HCT116 (cell line): ENCODE results near the gene SLC7A8. TPM values are rescaled to one million over a fixed set of nuclear protein-coding genes. Genes with fewer than 3 reads are reported as not detected.

Experiments used
- ELF1 ChIP-seq: IDR thresholded peaks from 2 replicates; pipeline ENCODE4 v1.6.1; 2012; ENCODE audit warnings: low read depth, borderline replicate concordance
- EZH2 ChIP-seq: fragments of 200-600 bp; sonication (generic); IDR thresholded peaks from 2 replicates; pipeline ENCODE4 v1.6.1; 2017; ENCODE audit warnings: antibody characterized with exemption, mixed run types
- FOSL1 ChIP-seq: IDR thresholded peaks from 2 replicates; pipeline ENCODE4 v1.6.1; 2012; ENCODE audit warnings: low read depth
- REST ChIP-seq: IDR thresholded peaks from 2 replicates; pipeline ENCODE4 v1.6.1; 2012; ENCODE audit warnings: low read depth
- SIN3A ChIP-seq: IDR thresholded peaks from 2 replicates; pipeline ENCODE4 v1.6.1; 2012; ENCODE audit warnings: low read depth
- SRF ChIP-seq: IDR thresholded peaks from 2 replicates; pipeline ENCODE4 v1.6.1; 2012; ENCODE audit warnings: low read depth
- YY1 ChIP-seq: IDR thresholded peaks from 2 replicates; pipeline ENCODE4 v1.6.1; 2011; ENCODE audit warnings: low read length, low read depth, moderate library complexity, mild to moderate bottlenecking; ENCODE audit not compliant: insufficient replicate concordance; ENCODE audit errors: extremely low read depth
- ZNF274 ChIP-seq: fragments of 200-500 bp; sonication (Bioruptor generic); IDR thresholded peaks from 2 replicates; pipeline ENCODE4 v1.6.1; 2014; ENCODE audit warnings: mild to moderate bottlenecking, low read depth, low read length, inconsistent platforms
- total RNA-seq: library from RNA; stranded (reverse); gene quantifications from one replicate; pipeline ENCODE4 v1.2.1, GENCODE V29; 2021; ENCODE audit not compliant: unreplicated experiment
- TF ChIP-seq, protein P1 (sequence below): IDR thresholded peaks from 2 replicates; pipeline ENCODE4 v1.6.1; 2011; ENCODE audit warnings: mild to moderate bottlenecking, low read length, moderate library complexity; ENCODE audit not compliant: insufficient replicate concordance; ENCODE audit errors: extremely low read depth

Gene SLC7A8
- total RNA-seq, 1 experiment from 2014 or later, result 5.3 TPM

- TF ChIP-seq REST (no peak), ELF1 (no peak), YY1 (no peak), SRF (no peak), FOSL1 (no peak), EZH2 (no peak), SIN3A (no peak), ZNF274 (no peak)
- TF ChIP-seq, protein P1, sequence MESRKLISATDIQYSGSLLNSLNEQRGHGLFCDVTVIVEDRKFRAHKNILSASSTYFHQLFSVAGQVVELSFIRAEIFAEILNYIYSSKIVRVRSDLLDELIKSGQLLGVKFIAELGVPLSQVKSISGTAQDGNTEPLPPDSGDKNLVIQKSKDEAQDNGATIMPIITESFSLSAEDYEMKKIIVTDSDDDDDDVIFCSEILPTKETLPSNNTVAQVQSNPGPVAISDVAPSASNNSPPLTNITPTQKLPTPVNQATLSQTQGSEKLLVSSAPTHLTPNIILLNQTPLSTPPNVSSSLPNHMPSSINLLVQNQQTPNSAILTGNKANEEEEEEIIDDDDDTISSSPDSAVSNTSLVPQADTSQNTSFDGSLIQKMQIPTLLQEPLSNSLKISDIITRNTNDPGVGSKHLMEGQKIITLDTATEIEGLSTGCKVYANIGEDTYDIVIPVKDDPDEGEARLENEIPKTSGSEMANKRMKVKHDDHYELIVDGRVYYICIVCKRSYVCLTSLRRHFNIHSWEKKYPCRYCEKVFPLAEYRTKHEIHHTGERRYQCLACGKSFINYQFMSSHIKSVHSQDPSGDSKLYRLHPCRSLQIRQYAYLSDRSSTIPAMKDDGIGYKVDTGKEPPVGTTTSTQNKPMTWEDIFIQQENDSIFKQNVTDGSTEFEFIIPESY, result no peak
Measured at GRCh38 chr14:23146980-23147379, 36.5 kb downstream of the SLC7A8 start (continued).
